PC-3 (cell line): Measurements from ENCODE around the gene BAZ1A. TPM values are rescaled to one million over a fixed set of nuclear protein-coding genes. Genes with fewer than 3 reads are reported as not detected.

Experiments
- ATAC-seq: fragments of 200-7000 bp; cut with Tn5 transposase; 2 replicates; pipeline ENCODE4 v1.9.1; 2020; ENCODE audit warnings: mild to moderate bottlenecking, moderate library complexity
- BruUV-seq: library from RNA; stranded (reverse); fragments of 400-500 nt; replicated peaks from 2 replicates; lab custom pipeline; 2021; lab: Mats Ljungman, UMichigan
- CTCF ChIA-PET: fragments of 300-600 bp; sonication (Branson Sonifier 250); formaldehyde crosslinking; loops from one replicate; lab custom pipeline; 2022; ENCODE audit warnings: antibody characterized with exemption; lab: Charles Lee
- POLR2A ChIA-PET: fragments of 300-600 bp; sonication (Branson Sonifier 250); formaldehyde crosslinking; loops from one replicate; lab custom pipeline; 2022; ENCODE audit warnings: antibody characterized with exemption; ENCODE audit not compliant: unreplicated experiment; lab: Charles Lee
- DNase-seq: peaks from one replicate; pipeline ENCODE4 v3.0.0-alpha.2; 2015
- H2AFZ ChIP-seq: fragments of 300-600 bp; sonication (generic); 2 replicates; pipeline ENCODE4 v1.6.0; 2016; ENCODE audit warnings: antibody characterized with exemption, low read length
- H3F3A ChIP-seq: fragments of 300-600 bp; sonication (generic); one replicate; pipeline ENCODE4 v1.6.0; 2017; ENCODE audit warnings: antibody characterized with exemption, low read length, control low read depth, mild to moderate bottlenecking; ENCODE audit not compliant: unreplicated experiment
- H3K27ac ChIP-seq: fragments of 300-600 bp; sonication (generic); 2 replicates; pipeline ENCODE4 v1.5.1; 2016; ENCODE audit warnings: mild to moderate bottlenecking, low read length
- H3K27me3 ChIP-seq: fragments of 300-600 bp; sonication (generic); 2 replicates; pipeline ENCODE4 v1.6.1; 2016; ENCODE audit warnings: low read length, mixed read lengths
- H3K36me3 ChIP-seq: fragments of 300-600 bp; sonication (generic); 2 replicates; pipeline ENCODE4 v1.6.1; 2016; ENCODE audit warnings: low read depth, mixed run types, low read length, mixed read lengths
- H3K4me1 ChIP-seq: fragments of 300-600 bp; sonication (generic); 2 replicates; pipeline ENCODE4 v1.5.1; 2016; ENCODE audit warnings: low read length; ENCODE audit not compliant: insufficient read depth
- H3K4me2 ChIP-seq: fragments of 300-600 bp; sonication (generic); 2 replicates; pipeline ENCODE4 v1.6.0; 2016; ENCODE audit warnings: low read length
- H3K4me3 ChIP-seq: fragments of 300-600 bp; sonication (generic); 2 replicates; pipeline ENCODE4 v1.5.1; 2016; ENCODE audit warnings: mild to moderate bottlenecking, low read length, mixed read lengths
- H3K79me2 ChIP-seq: fragments of 300-600 bp; sonication (generic); 2 replicates; pipeline ENCODE4 v1.6.1; 2017; ENCODE audit warnings: low read length, mixed read lengths
- H3K9ac ChIP-seq: fragments of 300-600 bp; sonication (generic); 2 replicates; pipeline ENCODE4 v1.6.0; 2016; ENCODE audit warnings: mild to moderate bottlenecking, low read length
- H3K9me2 ChIP-seq: fragments of 300-600 bp; sonication (generic); replicated peaks from 2 replicates; pipeline ENCODE4 v1.6.1; 2016; ENCODE audit warnings: mixed run types, low read length, mixed read lengths
- H3K9me3 ChIP-seq: fragments of 300-600 bp; sonication (generic); 2 replicates; pipeline ENCODE4 v1.6.1; 2016; ENCODE audit warnings: low read length, mixed read lengths
- H4K20me1 ChIP-seq: fragments of 300-600 bp; sonication (generic); 2 replicates; pipeline ENCODE4 v1.6.1; 2016; ENCODE audit warnings: low read length, mixed read lengths
- CTCF ChIP-seq: fragments of 300-600 bp; sonication (generic); conservative IDR thresholded peaks from 2 replicates; pipeline ENCODE4 v1.5.1; 2017; ENCODE audit warnings: antibody characterized with exemption, low read depth, mild to moderate bottlenecking, low read length
- EZH2 ChIP-seq: fragments of 300-600 bp; sonication (generic); IDR thresholded peaks from one replicate; pipeline ENCODE4 v1.6.1; 2017; ENCODE audit warnings: antibody characterized with exemption, mild to moderate bottlenecking, low read length; ENCODE audit not compliant: unreplicated experiment
- EZH2phosphoT487 ChIP-seq: fragments of 300-600 bp; sonication (generic); IDR thresholded peaks from 2 replicates; pipeline ENCODE4 v1.6.1; 2018; ENCODE audit warnings: mild to moderate bottlenecking, antibody characterized with exemption, low read length, borderline replicate concordance
- intact Hi-C: fragments of 100-400 bp; cut with micrococcal nuclease; formaldehyde crosslinking; loops from 2 replicates; pipeline ENCODE4 v1.9.0; 2023
- total RNA-seq: library from RNA; depleted of rRNA; stranded (reverse); fragments of >200 nt; gene quantifications from 2 replicates; pipeline ENCODE4 v1.2.3, GENCODE V29; 2014

BAZ1A gene
- total RNA-seq, 1 experiment from 2014 or later, result 24.7 TPM

GRCh38 chr14:34778744-34779143, 96.4 kb downstream of the BAZ1A start:
- Histone ChIP-seq H2AFZ (no peak overlapping the region), H3K9me2 (no peaks in the 10 kb centered on the region), H3K4me2 (no peak overlapping the region), H3K36me3 (peaks cover 35% of the 10 kb centered on the region), H3K4me1 (peaks cover 9% of the 10 kb centered on the region; the same call in 1 of the 2 replicates), H3K27ac (no peak overlapping the region), H3F3A (no peaks in the 10 kb centered on the region), H3K27me3 (no peaks in the 10 kb centered on the region), H4K20me1 (no peaks in the 10 kb centered on the region), H3K79me2 (no peaks in the 10 kb centered on the region), H3K9ac (no peak overlapping the region), H3K4me3 (no peak overlapping the region), H3K9me3 (no peaks in the 10 kb centered on the region)
- no TSS peak for BruUV-seq
- ChIA-PET POLR2A (interaction anchor here (0.6 kb wide), 1 partner anchor 12 kb away, joined by 3 read pairs; no protein-coding TSS in a partner anchor), CTCF (no interaction called here)
- DNase-seq (no peak), ATAC-seq (no peak)
- TF ChIP-seq EZH2phosphoT487, result no peak
- TF ChIP-seq CTCF, result no peak
- no peak for TF ChIP-seq EZH2
- intact Hi-C loops, result no loop called here

GRCh38 chr14:34776611-34777010, 98.5 kb downstream of the BAZ1A start:
- DNase-seq, result no peak
- Histone ChIP-seq H3K9me2 (no peaks in the 10 kb centered on the region), H3K4me2 (no peak overlapping the region), H2AFZ (no peak overlapping the region), H3K4me3 (no peak overlapping the region), H3F3A (no peaks in the 10 kb centered on the region), H3K9me3 (no peaks in the 10 kb centered on the region), H3K27me3 (no peaks in the 10 kb centered on the region), H4K20me1 (no peaks in the 10 kb centered on the region), H3K27ac (no peak overlapping the region), H3K9ac (no peak overlapping the region), H3K36me3 (peaks cover 18% of the 10 kb centered on the region), H3K4me1 (peaks cover 9% of the 10 kb centered on the region; the same call in 1 of the 2 replicates), H3K79me2 (no peaks in the 10 kb centered on the region)
- intact Hi-C loops, result no loop called here
- CTCF ChIA-PET, result no interaction called here
- ATAC-seq, result no peak
- BruUV-seq, result no TSS peak
- TF ChIP-seq EZH2phosphoT487, result no peak
- TF ChIP-seq EZH2, result no peak
- TF ChIP-seq CTCF, result no peak
- POLR2A ChIA-PET, result no interaction called here

GRCh38 chr14:34775922-34776321, 99.2 kb downstream of the BAZ1A start:
- intact Hi-C loops, result no loop called here
- Histone ChIP-seq H3K27me3 (no peaks in the 10 kb centered on the region), H3K36me3 (peaks cover 22% of the 10 kb centered on the region), H3K4me2 (no peak overlapping the region), H3K9me3 (no peaks in the 10 kb centered on the region), H3K4me1 (peaks cover 4% of the 10 kb centered on the region; the same call in 1 of the 2 replicates), H3K9me2 (no peaks in the 10 kb centered on the region), H2AFZ (no peak overlapping the region), H3K27ac (no peak overlapping the region), H3K4me3 (no peak overlapping the region), H3F3A (no peaks in the 10 kb centered on the region), H4K20me1 (no peaks in the 10 kb centered on the region), H3K79me2 (no peaks in the 10 kb centered on the region), H3K9ac (no peak overlapping the region)
- TF ChIP-seq EZH2, result no peak
- no peak for TF ChIP-seq EZH2phosphoT487
- TF ChIP-seq CTCF, result no peak
- DNase-seq (no peak), ATAC-seq (no peak)
- CTCF ChIA-PET, result no interaction called here
- POLR2A ChIA-PET, result no interaction called here
- TSS peak; percentile 48 for BruUV-seq
